IMR-90 (cell line): ENCODE measurements around the gene CAPN8. TPM values are rescaled to one million over a fixed set of nuclear protein-coding genes. Genes with fewer than 3 reads are reported as not detected.

Source experiments
- ATAC-seq: fragments of 200-7000 bp; cut with Tn5 transposase; 2 replicates; pipeline ENCODE4 v1.9.1; 2020; ENCODE audit warnings: low read depth, mild to moderate bottlenecking, moderate library complexity
- BruUV-seq: library from RNA; stranded (reverse); fragments of 400-500 nt; replicated peaks from 2 replicates; lab custom pipeline; 2021; lab: Mats Ljungman, UMichigan
- CTCF ChIA-PET: fragments of 300-600 bp; formaldehyde crosslinking; extraction: SDS; loops from one replicate; lab custom pipeline; 2021; ENCODE audit warnings: antibody characterized with exemption; lab: Yijun Ruan, JAX
- POLR2A ChIA-PET: fragments of 300-600 bp; sonication (Branson Sonifier 250); formaldehyde crosslinking; loops from one replicate; lab custom pipeline; 2022; ENCODE audit warnings: antibody characterized with exemption; ENCODE audit not compliant: unreplicated experiment; lab: Charles Lee
- DNase-seq: peaks from one replicate; pipeline ENCODE4 v3.0.0; 2013
- H2AFZ ChIP-seq: replicated peaks from 2 replicates; pipeline ENCODE3; 2013; ENCODE audit warnings: low read length, mild to moderate bottlenecking; ENCODE audit not compliant: poor library complexity
- H2AK5ac ChIP-seq: 2 replicates; pipeline ENCODE4 v1.6.1; 2013; ENCODE audit warnings: low read depth, low read length, inconsistent platforms
- H2AK9ac ChIP-seq: replicated peaks from 2 replicates; pipeline ENCODE3; 2013; ENCODE audit warnings: mild to moderate bottlenecking, low read depth, low read length, moderate library complexity; ENCODE audit not compliant: poor library complexity
- H2BK120ac ChIP-seq: 2 replicates; pipeline ENCODE4 v1.6.1; 2013; ENCODE audit warnings: low read depth, low read length, inconsistent platforms
- H2BK15ac ChIP-seq: 3 replicates; pipeline ENCODE4 v1.6.1; 2013; ENCODE audit warnings: low read depth, low read length, inconsistent platforms
- H2BK20ac ChIP-seq: 2 replicates; pipeline ENCODE4 v1.6.1; 2013; ENCODE audit warnings: low read depth, mild to moderate bottlenecking, inconsistent platforms, low read length, moderate library complexity
- H2BK5ac ChIP-seq: 2 replicates; pipeline ENCODE4 v1.6.1; 2013; ENCODE audit warnings: mild to moderate bottlenecking, low read depth, low read length, inconsistent platforms; ENCODE audit not compliant: poor library complexity, severe bottlenecking
- H3K14ac ChIP-seq: replicated peaks from 2 replicates; pipeline ENCODE4 v1.6.1; 2013; ENCODE audit warnings: low read depth, low read length, inconsistent platforms
- H3K18ac ChIP-seq: 2 replicates; pipeline ENCODE4 v1.6.1; 2013; ENCODE audit warnings: low read depth, low read length, control low read depth
- H3K23ac ChIP-seq: 2 replicates; pipeline ENCODE4 v1.6.1; 2013; ENCODE audit warnings: low read depth, low read length, inconsistent platforms
- H3K27ac ChIP-seq: 2 replicates; pipeline ENCODE4 v1.5.1; 2013; ENCODE audit warnings: mild to moderate bottlenecking, control low read depth, low read length; ENCODE audit not compliant: insufficient read depth
- H3K27me3 ChIP-seq: 2 replicates; pipeline ENCODE4 v1.6.1; 2013; ENCODE audit warnings: low read length; ENCODE audit not compliant: control insufficient read depth, insufficient read depth
- H3K36me3 ChIP-seq: 2 replicates; pipeline ENCODE4 v1.6.1; 2013; ENCODE audit warnings: low read length, mixed read lengths; ENCODE audit not compliant: control insufficient read depth, insufficient read depth
- H3K4ac ChIP-seq: 2 replicates; pipeline ENCODE4 v1.6.1; 2013; ENCODE audit warnings: low read depth, low read length, inconsistent platforms
- H3K4me1 ChIP-seq: 2 replicates; pipeline ENCODE4 v1.6.1; 2013; ENCODE audit warnings: low read length, mixed read lengths; ENCODE audit not compliant: control insufficient read depth, insufficient read depth
- H3K4me2 ChIP-seq: 2 replicates; pipeline ENCODE4 v1.6.1; 2013; ENCODE audit warnings: low read depth, mild to moderate bottlenecking, control low read depth, low read length, moderate library complexity
- H3K4me3 ChIP-seq: 2 replicates; pipeline ENCODE4 v1.5.1; 2013; ENCODE audit warnings: low read depth, mild to moderate bottlenecking, control low read depth, low read length, moderate library complexity; ENCODE audit not compliant: insufficient read depth
- H3K56ac ChIP-seq: 2 replicates; pipeline ENCODE4 v1.6.1; 2013; ENCODE audit warnings: low read length, inconsistent platforms; ENCODE audit not compliant: insufficient read depth; ENCODE audit errors: extremely low read depth
- H3K79me1 ChIP-seq, 2 experiments: 2 replicates each; pipeline ENCODE4 v1.6.1; 2013; ENCODE audit warnings: low read length in 2 of 2, inconsistent platforms in 1 of 2, low read depth in 1 of 2
- H3K9ac ChIP-seq: 2 replicates; pipeline ENCODE4 v1.6.1; 2013; ENCODE audit warnings: low read depth, low read length, control low read depth
- H3K9me1 ChIP-seq: 2 replicates; pipeline ENCODE4 v1.6.1; 2013; ENCODE audit warnings: low read length, inconsistent platforms; ENCODE audit not compliant: insufficient read depth
- H3K9me3 ChIP-seq: 2 replicates; pipeline ENCODE4 v1.6.1; 2013; ENCODE audit warnings: low read length; ENCODE audit not compliant: control insufficient read depth, insufficient read depth
- H4K20me1 ChIP-seq: 2 replicates; pipeline ENCODE4 v1.6.1; 2013; ENCODE audit warnings: low read length, inconsistent platforms; ENCODE audit not compliant: insufficient read depth
- H4K5ac ChIP-seq: 2 replicates; pipeline ENCODE4 v1.6.1; 2013; ENCODE audit warnings: mild to moderate bottlenecking, low read depth, low read length, control low read depth
- H4K8ac ChIP-seq, 2 experiments: 2 replicates each; pipeline ENCODE4 v1.6.1; 2013; ENCODE audit warnings: low read depth in 2 of 2, low read length in 2 of 2, control low read depth in 1 of 2, inconsistent platforms in 1 of 2
- H4K91ac ChIP-seq: 2 replicates; pipeline ENCODE4 v1.6.1; 2013; ENCODE audit warnings: low read depth, low read length, inconsistent platforms; ENCODE audit not compliant: insufficient read depth
- BHLHE40 ChIP-seq: fragments of 150-350 bp; IDR thresholded peaks from 2 replicates; pipeline ENCODE4 v1.6.1; 2016; ENCODE audit warnings: mild to moderate bottlenecking, low read depth, low read length
- CEBPB ChIP-seq: IDR thresholded peaks from 2 replicates; pipeline ENCODE4 v1.6.1; 2012; ENCODE audit warnings: low read depth, low read length, improper control_type of control experiment
- CHD1 ChIP-seq: IDR thresholded peaks from 2 replicates; pipeline ENCODE4 v1.6.1; 2012; ENCODE audit warnings: low read depth, low read length, improper control_type of control experiment
- FOS ChIP-seq: fragments of 150-350 bp; IDR thresholded peaks from 2 replicates; pipeline ENCODE4 v1.6.1; 2016; ENCODE audit warnings: low read depth, low read length
- MAFK ChIP-seq: IDR thresholded peaks from 2 replicates; pipeline ENCODE4 v1.6.1; 2012; ENCODE audit warnings: low read depth, low read length, improper control_type of control experiment
- MAZ ChIP-seq: IDR thresholded peaks from 2 replicates; pipeline ENCODE4 v1.6.1; 2012; ENCODE audit warnings: low read depth, mild to moderate bottlenecking, low read length, improper control_type of control experiment, moderate library complexity, borderline replicate concordance
- MXI1 ChIP-seq: IDR thresholded peaks from 2 replicates; pipeline ENCODE4 v1.6.1; 2012; ENCODE audit warnings: low read depth, mild to moderate bottlenecking, low read length, moderate library complexity, borderline replicate concordance
- NFE2L2 ChIP-seq: fragments of 150-350 bp; IDR thresholded peaks from 2 replicates; pipeline ENCODE4 v1.6.1; 2016; ENCODE audit warnings: low read depth, mild to moderate bottlenecking, low read length
- POLR2A ChIP-seq: IDR thresholded peaks from 2 replicates; pipeline ENCODE4 v1.6.1; 2012; ENCODE audit warnings: mild to moderate bottlenecking, low read depth, low read length
- RAD21 ChIP-seq: IDR thresholded peaks from 2 replicates; pipeline ENCODE4 v1.6.1; 2012; ENCODE audit warnings: low read length, improper control_type of control experiment
- RCOR1 ChIP-seq: IDR thresholded peaks from 2 replicates; pipeline ENCODE4 v1.6.1; 2012; ENCODE audit warnings: mild to moderate bottlenecking, low read length, improper control_type of control experiment; ENCODE audit not compliant: insufficient replicate concordance
- RFX5 ChIP-seq: IDR thresholded peaks from 2 replicates; pipeline ENCODE4 v1.8.0; 2012; ENCODE audit warnings: low read depth, mild to moderate bottlenecking, low read length, moderate library complexity
- SMC3 ChIP-seq: fragments of 150-350 bp; IDR thresholded peaks from 2 replicates; pipeline ENCODE4 v1.6.1; 2016; ENCODE audit warnings: low read depth, mild to moderate bottlenecking, antibody characterized with exemption, low read length, moderate library complexity
- WGBS, 2 experiments: methylation state at CpG; one replicate each; pipeline versions ENCODE4 v1.1.5 to v1.1.7; 2013; ENCODE audit warnings: missing lambda C conversion rate in 2 of 2; ENCODE audit not compliant: insufficient read length in 1 of 2; ENCODE audit errors: extremely low coverage in 2 of 2; 5-methylcytosine and 5-hydroxymethylcytosine counted together
- dilution Hi-C: fragments of 300-500 bp; cut with HindIII; formaldehyde crosslinking; loops from one replicate; pipeline ENCODE4 v1.14.3; 2018; ENCODE audit warnings: low sequenced_read_pairs; ENCODE audit not compliant: unreplicated experiment
- in situ Hi-C: fragments of 300-500 bp; cut with MboI; formaldehyde crosslinking; loops from 3 replicates; pipeline ENCODE4 v1.14.3; 2019; ENCODE audit warnings: low sequenced_read_pairs, inconsistent platforms, mixed read lengths
- intact Hi-C: fragments of 100-400 bp; cut with micrococcal nuclease; formaldehyde crosslinking; loops from 2 replicates; pipeline ENCODE4 v1.10.0; 2022
- polyA plus RNA-seq, 3 experiments: library from polyadenylated mRNA; depleted of rRNA; stranded (reverse); fragments of >200 nt; gene quantifications; 2 replicates each; pipeline ENCODE4 v1.2.3, GENCODE V29; 2012; ENCODE audit warnings: low replicate concordance in 1 of 3
- total RNA-seq: library from RNA; depleted of rRNA; stranded (reverse); fragments of >200 nt; gene quantifications from 2 replicates; pipeline ENCODE4 v1.2.3, GENCODE V29; 2012
- TF ChIP-seq, protein P1 (sequence below): fragments of 150-350 bp; IDR thresholded peaks from 2 replicates; pipeline ENCODE4 v1.6.1; 2016; ENCODE audit warnings: low read depth, mild to moderate bottlenecking, low read length, moderate library complexity, borderline replicate concordance
- TF ChIP-seq, protein P2 (sequence below): fragments of 150-350 bp; IDR thresholded peaks from 2 replicates; pipeline ENCODE4 v1.6.1; 2017; ENCODE audit warnings: mild to moderate bottlenecking, antibody characterized with exemption, low read length, low read depth
- TF ChIP-seq, protein P3 (sequence below): conservative IDR thresholded peaks from 2 replicates; pipeline ENCODE4 v1.5.1; 2012; ENCODE audit warnings: mild to moderate bottlenecking, low read depth, low read length, improper control_type of control experiment

The CAPN8 gene
- total and polyA plus RNA-seq, 2 of the 4 experiments (the other 2 are of a cell fraction): not detected

DNA sequence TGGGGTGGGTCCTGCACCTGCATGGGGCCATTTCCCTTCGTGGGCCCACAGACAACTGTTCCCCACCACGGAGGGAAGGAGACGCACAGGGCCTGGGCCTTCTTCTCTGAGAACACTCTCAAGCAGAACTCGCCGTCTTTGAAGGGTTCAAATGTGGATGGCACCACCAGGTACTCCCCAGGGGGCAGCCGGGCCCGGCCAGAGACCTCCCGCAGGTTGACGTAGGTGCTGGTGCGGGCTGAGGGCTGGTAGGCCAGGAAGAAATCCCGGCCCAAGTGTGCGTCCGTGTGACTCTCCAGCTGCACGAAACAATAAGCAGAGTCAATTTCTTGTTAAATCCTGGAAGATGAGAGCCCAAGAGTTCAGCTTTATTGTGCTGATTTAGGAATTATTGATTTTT is 56.4 kb downstream of the CAPN8 start:
- Histone ChIP-seq H3K4me3 (no peak overlapping the region), H2BK5ac (no peak overlapping the region), H4K20me1 (no peaks in the 10 kb centered on the region), H4K5ac (no peak overlapping the region), H2BK20ac (no peak overlapping the region), H3K9ac (no peak overlapping the region), H3K14ac (no peak overlapping the region), H4K91ac (no peak overlapping the region), H2BK120ac (no peak overlapping the region), H2BK15ac (no peak overlapping the region), H3K4ac (no peak overlapping the region), H3K4me2 (no peak overlapping the region), H3K9me1 (no peaks in the 10 kb centered on the region), H3K4me1 (no peaks in the 10 kb centered on the region), H3K79me1 (no peaks in the 10 kb centered on the region), H3K23ac (no peak overlapping the region), H3K9me3 (no peaks in the 10 kb centered on the region), H3K18ac (no peak overlapping the region), H4K8ac (no peak overlapping the region), H3K36me3 (no peaks in the 10 kb centered on the region), H3K27ac (no peak overlapping the region), H3K56ac (no peak overlapping the region), H2AK5ac (no peak overlapping the region), H2AK9ac (no peak overlapping the region), H3K27me3 (peaks cover 3% of the 10 kb centered on the region), H2AFZ (no peak overlapping the region)
- ATAC-seq (no peak), DNase-seq (no peak)
- POLR2A ChIA-PET: no interaction called here
- intact Hi-C loops (no loop called here), dilution Hi-C loops (no loop called here), in situ Hi-C loops (no loop called here)
- CTCF ChIA-PET: interaction anchor here (1.0 kb wide), 1 partner anchor 52 kb away, joined by 4 read pairs; no protein-coding TSS in a partner anchor
- 92% methylated on average over 9 of the region's 14 CpGs; no CpG with 5 or more reads in 1 of the 2 experiments for WGBS, 2 experiments
- no peak for TF ChIP-seq RAD21
- TF ChIP-seq, protein P1, sequence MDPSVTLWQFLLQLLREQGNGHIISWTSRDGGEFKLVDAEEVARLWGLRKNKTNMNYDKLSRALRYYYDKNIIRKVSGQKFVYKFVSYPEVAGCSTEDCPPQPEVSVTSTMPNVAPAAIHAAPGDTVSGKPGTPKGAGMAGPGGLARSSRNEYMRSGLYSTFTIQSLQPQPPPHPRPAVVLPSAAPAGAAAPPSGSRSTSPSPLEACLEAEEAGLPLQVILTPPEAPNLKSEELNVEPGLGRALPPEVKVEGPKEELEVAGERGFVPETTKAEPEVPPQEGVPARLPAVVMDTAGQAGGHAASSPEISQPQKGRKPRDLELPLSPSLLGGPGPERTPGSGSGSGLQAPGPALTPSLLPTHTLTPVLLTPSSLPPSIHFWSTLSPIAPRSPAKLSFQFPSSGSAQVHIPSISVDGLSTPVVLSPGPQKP: no peak
- no peak for TF ChIP-seq RFX5
- no peak for TF ChIP-seq SMC3
- no peak for TF ChIP-seq RCOR1
- no peak for TF ChIP-seq MAZ
- TF ChIP-seq NFE2L2: no peak
- no peak for TF ChIP-seq BHLHE40
- no peak for TF ChIP-seq MAFK
- TF ChIP-seq POLR2A: no peak
- TF ChIP-seq, protein P2, sequence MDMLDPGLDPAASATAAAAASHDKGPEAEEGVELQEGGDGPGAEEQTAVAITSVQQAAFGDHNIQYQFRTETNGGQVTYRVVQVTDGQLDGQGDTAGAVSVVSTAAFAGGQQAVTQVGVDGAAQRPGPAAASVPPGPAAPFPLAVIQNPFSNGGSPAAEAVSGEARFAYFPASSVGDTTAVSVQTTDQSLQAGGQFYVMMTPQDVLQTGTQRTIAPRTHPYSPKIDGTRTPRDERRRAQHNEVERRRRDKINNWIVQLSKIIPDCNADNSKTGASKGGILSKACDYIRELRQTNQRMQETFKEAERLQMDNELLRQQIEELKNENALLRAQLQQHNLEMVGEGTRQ: no peak
- TF ChIP-seq MXI1: no peak
- TF ChIP-seq, protein P3, sequence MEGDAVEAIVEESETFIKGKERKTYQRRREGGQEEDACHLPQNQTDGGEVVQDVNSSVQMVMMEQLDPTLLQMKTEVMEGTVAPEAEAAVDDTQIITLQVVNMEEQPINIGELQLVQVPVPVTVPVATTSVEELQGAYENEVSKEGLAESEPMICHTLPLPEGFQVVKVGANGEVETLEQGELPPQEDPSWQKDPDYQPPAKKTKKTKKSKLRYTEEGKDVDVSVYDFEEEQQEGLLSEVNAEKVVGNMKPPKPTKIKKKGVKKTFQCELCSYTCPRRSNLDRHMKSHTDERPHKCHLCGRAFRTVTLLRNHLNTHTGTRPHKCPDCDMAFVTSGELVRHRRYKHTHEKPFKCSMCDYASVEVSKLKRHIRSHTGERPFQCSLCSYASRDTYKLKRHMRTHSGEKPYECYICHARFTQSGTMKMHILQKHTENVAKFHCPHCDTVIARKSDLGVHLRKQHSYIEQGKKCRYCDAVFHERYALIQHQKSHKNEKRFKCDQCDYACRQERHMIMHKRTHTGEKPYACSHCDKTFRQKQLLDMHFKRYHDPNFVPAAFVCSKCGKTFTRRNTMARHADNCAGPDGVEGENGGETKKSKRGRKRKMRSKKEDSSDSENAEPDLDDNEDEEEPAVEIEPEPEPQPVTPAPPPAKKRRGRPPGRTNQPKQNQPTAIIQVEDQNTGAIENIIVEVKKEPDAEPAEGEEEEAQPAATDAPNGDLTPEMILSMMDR: no peak
- no peak for TF ChIP-seq FOS
- no peak for TF ChIP-seq CHD1
- TF ChIP-seq CEBPB: no peak
- no TSS peak for BruUV-seq
